ENCODE results near the gene MUC12.

- TF ChIP-seq CTCF (IDR thresholded peaks at IDR 0.05) = no peak
- no peak for TF ChIP-seq POLR2A (IDR thresholded peaks at IDR 0.05)
These were observed 27.2 kb upstream of the MUC12 start for GRCh38 chr7:100942045-100942774.

Measured in heart left ventricle (tissue), 13 donors.